ENCODE data around the gene CAPS.

GRCh38 chr19:5937550-5937949, 23.5 kb downstream of the CAPS start:
- no peak for TF ChIP-seq CTCF (IDR thresholded peaks at IDR 0.05; ENCODE audit: insufficient read depth, low read length)
- no peak for TF ChIP-seq POLR2AphosphoS5 (IDR thresholded peaks at IDR 0.05; ENCODE audit: low read depth)
- TF ChIP-seq REST (IDR thresholded peaks at IDR 0.05; ENCODE audit: insufficient replicate concordance, low read depth), result no peak
